ENCODE data around the gene HIF3A.

GRCh38 chr19:46350029-46350757, 53.4 kb downstream of the HIF3A start:
- TF ChIP-seq POLR2A (IDR thresholded peaks at IDR 0.05) (no peak), CTCF (IDR thresholded peaks at IDR 0.05) (no peak), POLR2AphosphoS5 (IDR thresholded peaks at IDR 0.05) (no peak), EP300 (IDR thresholded peaks at IDR 0.05) (no peak)

Data from stomach (tissue), 4 donors.